GM20000 (cell line): ENCODE results near the gene GNAQ.
A peak's percentile ranks its signal among the peaks of the same experiment; 100 is the strongest.
"Not testable (repeated sequence)": the region's sequence is repeated elsewhere in the genome, so short reads cannot be mapped to it uniquely, and the experiment has no call there.

Source experiments
- DNase-seq: peaks from one replicate; pipeline ENCODE4 v3.0.0; 2012; ENCODE audit warnings: low spot score
- CTCF ChIP-seq: IDR thresholded peaks from 2 replicates; pipeline ENCODE4 v1.5.1; 2012; ENCODE audit warnings: mild to moderate bottlenecking, control low read depth; ENCODE audit errors: extremely low read depth, missing control alignments

Gene GNAQ

GRCh38 chr9:77892171-77892570 is 139.4 kb downstream of the GNAQ start:
- TF ChIP-seq CTCF = no peak
- DNase-seq = peak; percentile 46

DNA sequence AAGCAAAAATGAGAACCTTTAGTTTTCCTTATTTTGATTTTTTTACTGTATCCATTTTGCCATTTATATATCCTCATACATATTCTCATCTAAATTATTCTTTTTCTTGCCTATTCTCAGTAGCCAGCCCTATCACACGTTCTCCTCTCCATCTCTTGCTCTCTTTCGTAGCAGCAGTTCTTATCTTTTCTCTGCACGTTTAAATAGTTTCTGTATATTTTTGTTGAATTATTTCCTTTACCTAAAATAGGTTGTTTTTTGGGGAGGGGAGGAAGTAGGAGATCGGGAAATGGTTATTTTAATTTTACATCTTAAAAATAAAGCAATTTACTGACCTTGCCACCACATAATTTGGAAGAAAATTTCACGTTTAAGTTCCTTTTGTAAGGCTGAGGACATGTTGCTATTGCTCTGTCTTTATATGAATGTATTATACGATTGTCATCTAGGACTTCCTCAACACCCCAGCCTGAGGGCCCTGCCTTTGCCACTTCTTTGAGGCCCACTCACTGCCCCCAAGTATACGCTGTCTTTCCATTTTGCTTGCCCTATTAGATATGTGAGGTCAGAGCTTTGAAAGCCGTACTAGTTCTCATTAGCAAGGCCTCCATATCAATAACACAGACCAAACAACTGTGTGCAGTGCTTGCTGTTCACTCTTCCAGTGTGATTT is 140.3 kb downstream of the GNAQ start:
- DNase-seq = no peak
- TF ChIP-seq CTCF = no peak

GRCh38 chr9:77887662-77888061 is 143.9 kb downstream of the GNAQ start:
- TF ChIP-seq CTCF = no peak
- no peak for DNase-seq

GRCh38 chr9:77885104-77885672 is 146.4 kb downstream of the GNAQ start:
- DNase-seq = no peak
- no peak for TF ChIP-seq CTCF

DNA sequence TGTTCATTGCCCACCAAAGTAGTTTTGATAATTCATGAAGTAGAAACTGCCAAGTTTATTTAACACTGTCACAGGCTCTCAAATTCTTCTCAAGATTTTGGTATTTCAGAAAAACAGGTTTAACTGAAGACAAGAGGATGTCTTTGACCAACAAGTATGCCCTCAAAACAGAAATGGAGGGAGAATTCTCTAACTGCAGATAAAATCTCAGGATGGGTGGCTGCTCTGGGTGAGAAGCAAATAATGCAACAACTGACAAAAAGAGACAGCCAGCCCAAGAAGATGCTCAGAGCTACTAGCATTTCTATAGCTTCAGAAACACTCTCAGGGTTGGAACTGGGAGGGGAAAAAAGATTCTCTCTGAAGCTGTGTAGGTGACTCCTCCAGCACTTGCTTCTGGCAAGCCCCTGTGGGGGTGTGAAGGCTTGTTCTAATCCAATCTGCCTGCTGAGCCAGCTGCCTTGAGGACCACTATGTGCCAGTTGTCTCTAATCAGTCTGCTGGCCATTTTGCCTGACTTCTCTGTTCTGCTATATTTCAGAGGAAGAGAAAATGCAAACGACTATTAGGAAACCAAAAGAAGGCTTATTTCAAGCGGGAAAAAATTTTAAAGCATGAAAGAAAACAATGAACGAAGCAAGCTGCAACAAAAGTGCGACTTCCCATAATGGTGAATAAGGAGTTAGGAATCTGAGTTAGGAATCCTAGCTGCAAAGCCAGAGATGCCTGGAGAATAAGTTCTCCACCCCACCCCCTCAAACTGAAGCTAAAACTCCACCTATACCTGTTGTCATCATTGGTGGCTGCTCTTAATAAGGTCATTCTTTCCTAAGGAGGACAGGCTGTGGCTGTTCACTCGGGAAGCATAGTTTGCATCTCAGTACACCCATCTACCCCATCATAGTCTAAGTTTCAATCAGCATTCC is 147.5 kb downstream of the GNAQ start:
- no peak for TF ChIP-seq CTCF
- no peak for DNase-seq

DNA sequence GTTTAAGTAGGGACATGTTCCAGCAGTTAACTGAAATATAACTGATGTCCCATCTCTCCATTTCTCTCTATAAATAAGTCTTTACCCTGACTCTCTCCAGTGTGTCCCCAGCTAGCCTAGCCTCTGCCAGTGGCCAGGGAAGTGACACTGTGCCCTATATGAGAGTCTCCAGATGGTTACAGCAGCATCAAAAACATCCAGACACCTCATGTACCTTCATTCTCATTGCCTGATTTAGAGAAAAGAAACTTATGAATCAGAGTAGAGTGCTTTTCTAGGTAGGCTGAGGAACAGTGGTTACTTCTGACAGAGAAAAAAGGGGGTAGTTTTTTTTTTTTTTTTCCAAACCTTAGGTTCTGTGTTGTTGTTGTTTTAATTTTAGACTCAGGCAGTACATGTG is 148.5 kb downstream of the GNAQ start:
- DNase-seq = no peak
- TF ChIP-seq CTCF = no peak

- TF ChIP-seq CTCF = no peak
- no peak for DNase-seq
Observed at GRCh38 chr9:77882294-77882693, 149.3 kb downstream of the GNAQ start.

DNA sequence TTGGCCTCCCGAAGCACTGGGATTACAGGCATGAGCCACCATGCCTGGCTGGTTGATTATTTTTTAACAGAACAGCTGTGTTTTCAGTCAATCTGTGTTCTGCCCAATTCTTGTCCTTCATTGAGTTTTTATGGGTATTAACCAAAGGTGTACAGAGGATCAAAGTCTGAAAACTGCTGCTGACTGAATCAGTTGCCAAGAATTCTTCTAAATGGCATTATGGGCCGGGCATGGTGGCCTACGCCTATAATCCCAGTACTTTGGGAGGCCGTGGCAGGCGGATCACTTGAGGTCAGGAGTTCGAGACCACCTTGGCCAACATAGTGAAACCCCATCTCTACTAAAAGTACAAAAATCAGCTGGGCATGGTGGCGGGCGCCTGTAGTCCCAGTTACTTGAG is 150.0 kb downstream of the GNAQ start:
- not testable (repeated sequence) for DNase-seq
